GM23338 (cell line): ENCODE measurements around the gene SYMPK. TPM values are rescaled to one million over a fixed set of nuclear protein-coding genes. Genes with fewer than 3 reads are reported as not detected.
A peak's percentile ranks its signal among the peaks of the same experiment; 100 is the strongest.

Experiments
- ATAC-seq: fragments of 200-7000 bp; cut with Tn5 transposase; 3 replicates; pipeline ENCODE4 v1.9.1; 2020
- DNase-seq: peaks from one replicate; pipeline ENCODE4 v3.0.0-alpha.2; 2015; ENCODE audit warnings: low spot score
- H2AFZ ChIP-seq: fragments of 200-600 bp; sonication (generic); 2 replicates; pipeline ENCODE4 v1.8.0; 2016; ENCODE audit warnings: antibody characterized with exemption, mild to moderate bottlenecking, moderate library complexity
- H3F3A ChIP-seq: fragments of 200-600 bp; sonication (generic); replicated peaks from 2 replicates; pipeline ENCODE4 v1.8.0; 2017; ENCODE audit warnings: antibody characterized with exemption, mixed run types, low read depth
- H3K27ac ChIP-seq: fragments of 200-600 bp; sonication (generic); 2 replicates; pipeline ENCODE4 v1.6.1; 2016; ENCODE audit warnings: low read depth
- H3K27me3 ChIP-seq: fragments of 200-600 bp; sonication (generic); 2 replicates; pipeline ENCODE4 v1.8.0; 2016; ENCODE audit warnings: mild to moderate bottlenecking, mixed run types, moderate library complexity; ENCODE audit not compliant: insufficient read depth
- H3K36me3 ChIP-seq: fragments of 200-600 bp; sonication (generic); 2 replicates; pipeline ENCODE4 v1.8.0; 2016; ENCODE audit warnings: mild to moderate bottlenecking; ENCODE audit not compliant: insufficient read depth
- H3K4me1 ChIP-seq: fragments of 200-600 bp; sonication (generic); 2 replicates; pipeline ENCODE4 v1.8.0; 2016; ENCODE audit warnings: mild to moderate bottlenecking, moderate library complexity; ENCODE audit not compliant: insufficient read depth
- H3K4me2 ChIP-seq: fragments of 200-600 bp; sonication (generic); 2 replicates; pipeline ENCODE4 v1.7.1; 2017; ENCODE audit warnings: mixed run types
- H3K4me3 ChIP-seq: fragments of 200-600 bp; sonication (generic); 2 replicates; pipeline ENCODE4 v1.6.1; 2016; ENCODE audit warnings: mixed run types
- H3K79me2 ChIP-seq: fragments of 200-600 bp; sonication (generic); replicated peaks from 2 replicates; pipeline ENCODE4 v1.8.0; 2017; ENCODE audit warnings: mild to moderate bottlenecking; ENCODE audit not compliant: insufficient read depth
- H3K9me2 ChIP-seq: fragments of 200-600 bp; sonication (generic); 2 replicates; pipeline ENCODE4 v1.8.0; 2017; ENCODE audit not compliant: insufficient read depth
- H4K20me1 ChIP-seq: fragments of 200-600 bp; sonication (generic); replicated peaks from 2 replicates; pipeline ENCODE4 v1.8.0; 2017; ENCODE audit warnings: mild to moderate bottlenecking; ENCODE audit not compliant: insufficient read depth
- H3K27ac Mint-ChIP-seq: 2 replicates; pipeline ENCODE4 v1.8.0; 2020; ENCODE audit warnings: inconsistent platforms, mild to moderate bottlenecking, moderate library complexity, mixed read lengths
- H3K27me3 Mint-ChIP-seq: 3 replicates; pipeline ENCODE4 v1.8.0; 2022; ENCODE audit warnings: low read depth, mild to moderate bottlenecking, moderate library complexity, mixed read lengths, inconsistent platforms; ENCODE audit not compliant: insufficient read depth, poor library complexity
- H3K36me3 Mint-ChIP-seq: 3 replicates; pipeline ENCODE4 v1.8.0; 2021; ENCODE audit warnings: low read depth, mild to moderate bottlenecking, inconsistent platforms, moderate library complexity, mixed read lengths
- H3K4me1 Mint-ChIP-seq: 3 replicates; pipeline ENCODE4 v1.8.0; 2020; ENCODE audit warnings: mild to moderate bottlenecking, inconsistent platforms, mixed read lengths
- H3K4me3 Mint-ChIP-seq: 3 replicates; pipeline ENCODE4 v1.8.0; 2021; ENCODE audit warnings: moderate library complexity, mild to moderate bottlenecking, inconsistent platforms, mixed read lengths
- H3K9me3 Mint-ChIP-seq: 3 replicates; pipeline ENCODE4 v1.8.0; 2020; ENCODE audit warnings: moderate library complexity, mild to moderate bottlenecking, inconsistent platforms, mixed read lengths
- CREB1 ChIP-seq: fragments of 250-450 bp; sonication (Bioruptor Pico); IDR thresholded peaks from 2 replicates; pipeline ENCODE4 v1.5.0; 2020; ENCODE audit warnings: low read depth, mild to moderate bottlenecking, moderate library complexity
- EZH2 ChIP-seq: fragments of 200-600 bp; sonication (generic); IDR thresholded peaks from one replicate; pipeline ENCODE4 v1.8.0; 2017; ENCODE audit warnings: antibody characterized with exemption, mild to moderate bottlenecking, low read depth; ENCODE audit not compliant: unreplicated experiment
- EZH2phosphoT487 ChIP-seq: fragments of 200-600 bp; sonication (generic); IDR thresholded peaks from one replicate; pipeline ENCODE4 v1.8.1; 2018; ENCODE audit warnings: antibody characterized with exemption; ENCODE audit not compliant: unreplicated experiment
- JUNB ChIP-seq: IDR thresholded peaks from one replicate; pipeline ENCODE4 v1.6.1; 2016; ENCODE audit warnings: antibody characterized with exemption; ENCODE audit not compliant: unreplicated experiment
- NANOG ChIP-seq: IDR thresholded peaks from 2 replicates; pipeline ENCODE4 v1.6.1; 2016; ENCODE audit warnings: antibody characterized with exemption, borderline replicate concordance
- POLR2AphosphoS5 ChIP-seq: IDR thresholded peaks from 2 replicates; pipeline ENCODE4 v1.6.1; 2016; ENCODE audit warnings: antibody characterized with exemption, low read depth
- STAT1 ChIP-seq: IDR thresholded peaks from one replicate; pipeline ENCODE4 v1.6.1; 2016; ENCODE audit warnings: antibody characterized with exemption; ENCODE audit not compliant: unreplicated experiment
- ZNF114 ChIP-seq: fragments of 250-450 bp; sonication (Bioruptor Pico); IDR thresholded peaks from 2 replicates; pipeline ENCODE4 v1.5.0; 2020; ENCODE audit warnings: mild to moderate bottlenecking, moderate library complexity
- ZNF331 ChIP-seq: fragments of 250-450 bp; sonication (Bioruptor Pico); IDR thresholded peaks from 2 replicates; pipeline ENCODE4 v1.5.0; 2020; ENCODE audit warnings: low read depth, mild to moderate bottlenecking, moderate library complexity
- polyA plus RNA-seq: library from polyadenylated mRNA; unstranded; fragments of >200 nt; fragmentation: Nextera tagmentation; extraction: Ambion mirVana; gene quantifications from 2 replicates; pipeline ENCODE4 v1.2.1, GENCODE V29; 2016
- total RNA-seq: library from RNA; depleted of rRNA; stranded (reverse); fragments of >200 nt; shearing (Covaris generic); gene quantifications from 2 replicates; pipeline ENCODE4 v1.2.3, GENCODE V29; 2014
- TF ChIP-seq, protein P1 (sequence below): fragments of 250-450 bp; sonication (Bioruptor Pico); IDR thresholded peaks from 2 replicates; pipeline ENCODE4 v1.5.0; 2020; ENCODE audit warnings: mild to moderate bottlenecking, moderate library complexity

Gene SYMPK
- total and polyA plus RNA-seq, 2 experiments from 2014 or later, result 36.8 to 82.1 TPM

DNA sequence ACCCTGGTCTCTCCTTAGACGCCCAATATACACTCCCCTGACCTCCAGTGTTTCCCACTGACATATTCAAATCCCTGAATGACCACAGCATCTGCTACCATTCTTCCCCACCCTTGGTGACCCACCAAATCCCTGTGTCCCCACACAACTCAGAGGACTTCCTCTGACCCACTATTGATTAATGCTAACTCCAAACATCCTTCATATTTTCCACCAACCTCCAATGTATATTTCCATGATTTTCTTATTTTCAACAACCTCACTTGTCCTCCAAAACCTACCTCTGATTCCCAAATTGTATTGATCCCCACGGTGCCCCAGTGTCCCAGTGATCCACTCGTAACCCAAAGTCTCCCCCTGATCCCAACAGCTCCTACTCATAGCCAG is 69.8 kb downstream of the SYMPK start (continued):
- TF ChIP-seq, protein P1, sequence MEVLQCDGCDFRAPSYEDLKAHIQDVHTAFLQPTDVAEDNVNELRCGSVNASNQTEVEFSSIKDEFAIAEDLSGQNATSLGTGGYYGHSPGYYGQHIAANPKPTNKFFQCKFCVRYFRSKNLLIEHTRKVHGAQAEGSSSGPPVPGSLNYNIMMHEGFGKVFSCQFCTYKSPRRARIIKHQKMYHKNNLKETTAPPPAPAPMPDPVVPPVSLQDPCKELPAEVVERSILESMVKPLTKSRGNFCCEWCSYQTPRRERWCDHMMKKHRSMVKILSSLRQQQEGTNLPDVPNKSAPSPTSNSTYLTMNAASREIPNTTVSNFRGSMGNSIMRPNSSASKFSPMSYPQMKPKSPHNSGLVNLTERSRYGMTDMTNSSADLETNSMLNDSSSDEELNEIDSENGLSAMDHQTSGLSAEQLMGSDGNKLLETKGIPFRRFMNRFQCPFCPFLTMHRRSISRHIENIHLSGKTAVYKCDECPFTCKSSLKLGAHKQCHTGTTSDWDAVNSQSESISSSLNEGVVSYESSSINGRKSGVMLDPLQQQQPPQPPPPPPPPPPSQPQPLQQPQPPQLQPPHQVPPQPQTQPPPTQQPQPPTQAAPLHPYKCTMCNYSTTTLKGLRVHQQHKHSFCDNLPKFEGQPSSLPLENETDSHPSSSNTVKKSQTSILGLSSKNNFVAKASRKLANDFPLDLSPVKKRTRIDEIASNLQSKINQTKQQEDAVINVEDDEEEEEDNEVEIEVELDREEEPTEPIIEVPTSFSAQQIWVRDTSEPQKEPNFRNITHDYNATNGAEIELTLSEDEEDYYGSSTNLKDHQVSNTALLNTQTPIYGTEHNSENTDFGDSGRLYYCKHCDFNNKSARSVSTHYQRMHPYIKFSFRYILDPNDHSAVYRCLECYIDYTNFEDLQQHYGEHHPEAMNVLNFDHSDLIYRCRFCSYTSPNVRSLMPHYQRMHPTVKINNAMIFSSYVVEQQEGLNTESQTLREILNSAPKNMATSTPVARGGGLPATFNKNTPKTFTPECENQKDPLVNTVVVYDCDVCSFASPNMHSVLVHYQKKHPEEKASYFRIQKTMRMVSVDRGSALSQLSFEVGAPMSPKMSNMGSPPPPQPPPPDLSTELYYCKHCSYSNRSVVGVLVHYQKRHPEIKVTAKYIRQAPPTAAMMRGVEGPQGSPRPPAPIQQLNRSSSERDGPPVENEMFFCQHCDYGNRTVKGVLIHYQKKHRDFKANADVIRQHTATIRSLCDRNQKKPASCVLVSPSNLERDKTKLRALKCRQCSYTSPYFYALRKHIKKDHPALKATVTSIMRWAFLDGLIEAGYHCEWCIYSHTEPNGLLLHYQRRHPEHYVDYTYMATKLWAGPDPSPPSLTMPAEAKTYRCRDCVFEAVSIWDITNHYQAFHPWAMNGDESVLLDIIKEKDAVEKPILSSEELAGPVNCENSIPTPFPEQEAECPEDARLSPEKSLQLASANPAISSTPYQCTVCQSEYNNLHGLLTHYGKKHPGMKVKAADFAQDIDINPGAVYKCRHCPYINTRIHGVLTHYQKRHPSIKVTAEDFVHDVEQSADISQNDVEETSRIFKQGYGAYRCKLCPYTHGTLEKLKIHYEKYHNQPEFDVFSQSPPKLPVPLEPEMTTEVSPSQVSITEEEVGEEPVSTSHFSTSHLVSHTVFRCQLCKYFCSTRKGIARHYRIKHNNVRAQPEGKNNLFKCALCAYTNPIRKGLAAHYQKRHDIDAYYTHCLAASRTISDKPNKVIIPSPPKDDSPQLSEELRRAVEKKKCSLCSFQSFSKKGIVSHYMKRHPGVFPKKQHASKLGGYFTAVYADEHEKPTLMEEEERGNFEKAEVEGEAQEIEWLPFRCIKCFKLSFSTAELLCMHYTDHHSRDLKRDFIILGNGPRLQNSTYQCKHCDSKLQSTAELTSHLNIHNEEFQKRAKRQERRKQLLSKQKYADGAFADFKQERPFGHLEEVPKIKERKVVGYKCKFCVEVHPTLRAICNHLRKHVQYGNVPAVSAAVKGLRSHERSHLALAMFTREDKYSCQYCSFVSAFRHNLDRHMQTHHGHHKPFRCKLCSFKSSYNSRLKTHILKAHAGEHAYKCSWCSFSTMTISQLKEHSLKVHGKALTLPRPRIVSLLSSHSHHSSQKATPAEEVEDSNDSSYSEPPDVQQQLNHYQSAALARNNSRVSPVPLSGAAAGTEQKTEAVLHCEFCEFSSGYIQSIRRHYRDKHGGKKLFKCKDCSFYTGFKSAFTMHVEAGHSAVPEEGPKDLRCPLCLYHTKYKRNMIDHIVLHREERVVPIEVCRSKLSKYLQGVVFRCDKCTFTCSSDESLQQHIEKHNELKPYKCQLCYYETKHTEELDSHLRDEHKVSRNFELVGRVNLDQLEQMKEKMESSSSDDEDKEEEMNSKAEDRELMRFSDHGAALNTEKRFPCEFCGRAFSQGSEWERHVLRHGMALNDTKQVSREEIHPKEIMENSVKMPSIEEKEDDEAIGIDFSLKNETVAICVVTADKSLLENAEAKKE, result no peak
- no peak for TF ChIP-seq JUNB
- no peak for TF ChIP-seq ZNF114 (CRISPR knock-in tag)
- TF ChIP-seq EZH2, result no peak
- no peak for TF ChIP-seq NANOG
- no peak for TF ChIP-seq ZNF331 (CRISPR knock-in tag)

DNA sequence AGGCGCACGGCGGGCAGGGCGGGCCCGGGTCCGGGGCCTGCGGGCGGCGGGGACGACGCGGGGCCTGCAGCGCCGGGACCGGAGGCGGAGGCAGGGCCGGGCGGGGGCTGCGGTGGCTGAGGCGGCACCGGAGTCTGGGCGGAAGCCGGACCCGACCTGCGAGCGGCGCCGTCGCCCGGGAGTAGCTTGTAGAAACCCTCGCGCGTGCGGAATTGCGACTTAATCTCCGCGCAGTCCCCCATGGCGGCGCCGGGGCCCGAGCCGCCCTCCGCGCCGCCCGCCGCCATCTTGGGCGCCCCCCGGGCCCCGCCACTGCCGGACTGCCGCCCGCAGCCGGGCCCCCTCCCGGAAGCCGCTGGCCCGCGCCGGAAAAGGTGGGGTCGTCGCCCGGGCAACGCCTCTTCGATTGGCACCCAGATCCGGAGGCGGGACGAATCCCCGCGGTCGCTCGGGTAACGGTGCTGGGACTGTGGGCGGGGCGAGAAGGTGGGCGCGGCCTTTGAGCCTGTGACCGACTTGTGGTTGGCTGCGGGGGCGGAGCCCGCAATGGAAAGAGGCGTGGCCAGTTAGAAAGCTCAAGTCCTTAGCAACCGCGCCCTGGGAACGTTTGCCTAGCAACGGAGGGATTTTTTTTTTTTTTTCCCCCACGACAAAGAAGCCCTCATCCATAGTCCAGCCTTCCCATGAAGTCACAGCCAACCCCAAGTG is 70.3 kb downstream of the SYMPK start, which contains the start of gene DMWD:
Gene DMWD, minus strand, starts transcription at position 376 of the 708 bp plus-strand sequence. Its CDS starts 89 bp downstream, at position 287.
- H3K36me3 Mint-ChIP-seq, result peaks cover 30% of the 10 kb centered on the region
- ATAC-seq, result peak; percentile 94
- peaks cover 17% of the 10 kb centered on the region for H3K79me2 ChIP-seq
- H3K9me2 ChIP-seq, result no peaks in the 10 kb centered on the region
- peaks cover 9% of the 10 kb centered on the region; the same call in 1 of the 2 replicates for H3F3A ChIP-seq
- peak within 1 kb of the TSS; percentile 99 for H3K4me2 ChIP-seq
- H3K27ac ChIP-seq, result no peak within 1 kb of the TSS
- peaks cover 6% of the 10 kb centered on the region; the same call in 1 of the 2 replicates for H3K36me3 ChIP-seq
- no peaks in the 10 kb centered on the region for H3K27me3 ChIP-seq
- peak within 1 kb of the TSS; percentile 98 for H3K4me3 ChIP-seq
- H3K27ac Mint-ChIP-seq, result peak within 1 kb of the TSS; percentile 89
- peak within 1 kb of the TSS; percentile 96 for H3K4me3 Mint-ChIP-seq
- no peaks in the 10 kb centered on the region; the same call in none of the 3 replicates for H3K9me3 Mint-ChIP-seq
- H2AFZ ChIP-seq, result no peak within 1 kb of the TSS
- peaks cover 6% of the 10 kb centered on the region for H3K4me1 ChIP-seq
- peaks cover 13% of the 10 kb centered on the region for H4K20me1 ChIP-seq
- DNase-seq, result peak; percentile 99
- peaks cover 14% of the 10 kb centered on the region for H3K27me3 Mint-ChIP-seq
- H3K4me1 Mint-ChIP-seq, result peaks cover 20% of the 10 kb centered on the region
- TF ChIP-seq EZH2phosphoT487 (no peak), STAT1 (no peak), POLR2AphosphoS5 (no peak), EZH2 (no peak), CREB1 (CRISPR knock-in tag) (no peak), JUNB (no peak), ZNF331 (CRISPR knock-in tag) (no peak)
- TF ChIP-seq, protein P1, result no peak
